Kidney glomerular epithelial cell (primary cell): Measurements from ENCODE around the gene DDX1.

Experiments
- DNase-seq: peaks from one replicate; lab custom pipeline; 2025; lab: John Stamatoyannopoulos, UW

The DDX1 gene

DNA sequence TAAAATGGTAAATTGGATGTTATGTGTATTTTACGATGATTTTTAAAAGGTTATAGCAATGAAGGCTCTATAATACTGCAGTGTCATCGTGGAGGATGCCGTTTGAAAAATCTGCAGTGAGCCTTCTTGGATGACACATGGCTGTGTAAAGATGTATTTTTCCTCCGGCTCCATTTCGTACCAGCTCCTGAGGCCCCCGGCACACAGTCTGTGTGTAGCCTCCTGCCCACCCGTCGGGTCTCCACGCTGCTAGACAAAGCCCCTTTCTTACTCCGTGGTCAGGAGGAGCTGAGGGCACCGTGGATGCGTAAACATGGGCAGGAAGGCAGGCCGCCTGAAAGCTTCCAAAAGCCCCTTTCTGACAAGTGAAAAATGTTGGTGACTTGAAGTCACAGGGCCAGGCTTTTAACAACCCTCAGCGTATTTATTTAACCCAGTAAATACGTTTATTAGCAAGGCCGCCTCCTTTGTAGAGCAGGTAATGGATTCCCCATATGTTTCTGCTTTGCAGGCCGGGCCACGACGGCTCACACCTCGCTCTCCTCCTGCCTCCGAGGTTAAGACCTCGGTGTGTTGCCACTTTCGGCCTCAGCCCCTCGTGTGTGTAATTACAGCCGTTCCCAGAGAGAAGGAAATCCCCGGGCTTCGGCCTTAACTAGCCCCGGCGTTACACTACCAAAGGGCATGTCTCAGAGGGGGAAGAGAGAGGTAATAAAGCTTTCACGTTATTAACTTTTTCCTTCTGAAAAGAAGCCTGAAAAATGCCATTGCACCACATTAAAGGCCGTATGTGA lies 72.8 kb downstream of the DDX1 start:
- no peak for DNase-seq

DNA sequence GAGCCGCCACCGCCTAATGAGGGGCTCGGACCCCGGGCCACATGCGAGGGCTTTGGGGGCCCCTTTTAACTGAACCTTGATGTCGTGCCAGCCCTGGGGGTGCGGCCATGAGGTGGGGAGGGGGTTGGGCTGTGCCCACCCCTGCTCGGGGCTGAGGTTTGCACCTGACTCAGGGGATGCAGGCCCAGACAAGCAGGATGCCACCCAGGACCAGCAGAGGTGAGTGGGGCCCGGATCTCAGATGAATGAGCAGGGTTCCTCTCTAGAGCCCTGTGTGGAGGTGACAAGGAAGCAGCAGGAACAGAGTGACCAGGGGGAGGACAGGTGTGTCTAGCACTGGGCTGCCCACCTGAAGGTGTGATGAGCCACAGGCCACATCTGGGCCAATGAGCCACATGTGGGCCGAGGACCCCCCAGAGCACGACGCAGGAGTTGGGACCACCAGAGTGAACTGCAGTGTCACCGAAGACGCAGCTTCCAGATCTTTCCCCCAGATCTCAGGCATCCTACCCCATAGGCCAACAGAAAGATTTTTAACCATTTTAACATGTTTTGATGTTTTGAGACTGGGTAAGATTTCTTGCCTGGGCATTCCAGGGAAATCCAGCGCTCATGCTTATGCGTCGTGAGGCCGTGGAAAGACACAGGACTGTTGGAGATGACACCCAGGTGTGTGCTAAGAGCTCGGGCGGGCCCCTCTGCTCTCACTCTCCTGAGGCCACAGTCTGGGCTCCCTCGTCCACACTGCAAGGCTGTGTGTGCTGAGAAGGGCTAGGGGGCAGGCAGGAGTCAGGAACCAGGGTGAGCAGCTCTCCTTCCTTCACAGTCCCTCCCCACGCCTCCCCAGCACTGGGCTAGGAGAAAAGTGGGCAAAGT lies 73.6 kb downstream of the DDX1 start:
- no peak for DNase-seq

DNA sequence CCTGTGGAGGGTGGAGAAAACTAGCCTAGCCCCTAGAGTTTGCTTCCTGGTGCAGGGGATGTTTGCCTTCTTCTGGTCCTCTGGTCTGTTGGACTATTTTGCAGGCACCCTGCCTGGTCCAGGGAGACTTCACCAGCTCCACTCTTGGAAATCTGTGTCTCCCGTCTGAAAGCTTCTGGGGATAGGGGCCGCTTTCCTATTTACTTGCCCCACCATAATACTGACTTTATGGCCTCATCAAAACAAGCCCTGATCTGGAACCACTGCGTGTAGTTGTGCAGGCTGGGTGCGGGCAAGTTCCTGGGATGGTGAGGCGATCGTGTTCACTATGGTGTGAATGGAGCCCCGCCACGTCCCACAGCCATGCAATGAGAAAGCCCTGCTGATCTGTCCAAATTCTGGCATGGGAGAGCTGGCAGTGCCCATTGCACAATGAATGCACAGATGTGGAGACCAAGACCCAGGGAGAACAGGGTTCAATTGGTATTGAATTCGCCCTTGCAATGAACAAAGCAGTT lies 74.3 kb downstream of the DDX1 start:
- no peak for DNase-seq

DNA sequence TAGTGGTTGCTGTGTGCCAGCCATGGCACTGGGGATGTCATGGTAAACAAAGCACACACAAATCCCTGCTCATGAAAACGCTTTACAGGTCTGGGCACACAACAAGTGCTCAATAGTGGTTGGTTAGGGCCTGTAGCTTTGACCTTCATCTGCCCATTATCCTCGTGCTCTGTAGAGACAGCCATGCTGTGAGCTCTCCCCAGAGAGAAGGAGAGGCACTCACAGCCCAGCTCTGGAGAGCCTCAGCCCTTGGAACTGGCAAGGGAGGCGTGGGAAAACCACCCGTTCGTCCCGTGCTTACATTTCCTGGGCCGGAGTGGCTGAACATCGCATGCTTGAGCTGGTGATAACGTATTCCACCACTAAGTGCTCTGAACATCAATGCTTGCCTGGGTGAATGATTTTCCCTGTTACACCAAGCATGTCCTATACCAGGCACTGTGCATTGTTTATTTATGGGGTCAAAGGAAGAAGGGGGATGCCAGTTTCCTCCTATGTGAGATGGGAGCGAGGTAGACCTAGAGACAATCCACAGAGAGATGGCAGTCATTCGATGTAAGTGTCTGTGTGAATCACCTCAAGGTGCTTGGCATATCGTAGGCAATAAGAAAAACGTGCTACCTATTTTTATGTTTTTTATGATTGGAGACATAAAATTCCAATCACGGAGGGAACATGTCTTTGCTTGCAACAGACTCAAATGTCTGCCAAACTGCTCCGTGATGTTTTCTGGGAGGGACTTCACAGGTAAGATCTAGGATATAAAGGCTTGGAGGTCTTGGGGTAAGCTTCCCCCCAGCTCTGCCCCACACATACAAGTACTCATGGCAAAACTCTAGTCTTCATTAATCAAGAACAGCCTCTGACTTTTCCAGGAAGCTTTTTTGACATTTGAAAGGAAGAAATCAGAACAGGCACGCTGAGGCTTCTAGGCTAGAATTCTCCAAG lies 75.5 kb downstream of the DDX1 start:
- peak; percentile 18 for DNase-seq

GRCh38 chr2:15667809-15668556 lies 76.3 kb downstream of the DDX1 start:
- peak; percentile 27 for DNase-seq

DNA sequence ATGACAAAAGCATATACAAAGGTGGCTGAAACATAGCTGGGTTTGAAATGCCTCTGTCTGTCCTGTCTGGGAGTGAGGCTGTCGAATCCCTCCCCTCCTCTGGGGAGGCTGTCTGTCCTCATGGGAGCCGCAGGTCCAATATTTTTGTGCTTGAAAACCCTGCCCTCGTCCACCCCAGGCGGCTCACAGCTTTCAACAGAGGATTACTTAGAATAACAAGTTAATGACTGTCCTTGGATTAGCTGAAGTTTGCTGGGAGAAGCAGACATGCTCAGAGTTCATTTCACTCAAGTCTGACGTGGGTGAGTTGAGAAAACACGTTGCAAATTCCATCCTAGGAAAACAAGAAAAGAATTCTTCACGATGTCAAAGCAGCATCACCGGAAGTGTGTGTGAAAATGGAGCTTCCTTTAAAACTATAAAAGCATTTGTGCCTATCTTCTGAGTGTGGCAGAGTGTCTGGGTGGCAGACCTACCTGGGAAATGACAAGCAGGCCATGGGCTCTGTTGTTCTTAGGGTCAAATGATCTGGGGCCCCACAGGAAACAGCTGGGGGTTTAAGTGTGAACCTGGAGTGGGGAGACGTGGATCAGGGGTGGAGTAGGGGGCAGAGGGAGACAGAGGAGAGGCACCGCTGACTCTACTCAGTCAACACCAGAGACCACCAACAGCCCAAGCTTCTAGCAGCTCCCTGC lies 77.1 kb downstream of the DDX1 start:
- peak; percentile 64 for DNase-seq

- no peak for DNase-seq
Measured at GRCh38 chr2:15669375-15669910, 77.8 kb downstream of the DDX1 start.

GRCh38 chr2:15670469-15670868 lies 78.8 kb downstream of the DDX1 start:
- no peak for DNase-seq

- no peak for DNase-seq
Measured at GRCh38 chr2:15670981-15671380, 79.3 kb downstream of the DDX1 start.

DNA sequence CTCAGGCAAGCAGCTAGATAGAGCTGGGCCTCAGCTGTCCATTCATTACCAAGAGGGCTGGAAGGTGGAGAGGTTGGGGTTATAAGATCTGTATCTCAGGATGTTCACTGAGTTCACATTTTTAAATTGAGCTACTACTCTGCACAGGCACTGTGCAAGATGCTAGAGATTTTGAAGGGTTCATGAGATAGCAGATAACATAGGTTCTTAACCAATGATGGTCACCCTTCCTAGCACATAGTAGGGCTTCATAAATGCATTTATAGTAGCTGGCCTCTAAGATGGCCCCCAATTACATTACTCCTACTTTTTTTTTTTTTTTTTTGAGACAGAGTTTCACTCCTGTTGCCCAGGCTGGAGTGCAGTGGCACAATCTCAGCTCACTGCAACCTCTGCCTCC lies 79.7 kb downstream of the DDX1 start:
- DNase-seq, result no peak

DNA sequence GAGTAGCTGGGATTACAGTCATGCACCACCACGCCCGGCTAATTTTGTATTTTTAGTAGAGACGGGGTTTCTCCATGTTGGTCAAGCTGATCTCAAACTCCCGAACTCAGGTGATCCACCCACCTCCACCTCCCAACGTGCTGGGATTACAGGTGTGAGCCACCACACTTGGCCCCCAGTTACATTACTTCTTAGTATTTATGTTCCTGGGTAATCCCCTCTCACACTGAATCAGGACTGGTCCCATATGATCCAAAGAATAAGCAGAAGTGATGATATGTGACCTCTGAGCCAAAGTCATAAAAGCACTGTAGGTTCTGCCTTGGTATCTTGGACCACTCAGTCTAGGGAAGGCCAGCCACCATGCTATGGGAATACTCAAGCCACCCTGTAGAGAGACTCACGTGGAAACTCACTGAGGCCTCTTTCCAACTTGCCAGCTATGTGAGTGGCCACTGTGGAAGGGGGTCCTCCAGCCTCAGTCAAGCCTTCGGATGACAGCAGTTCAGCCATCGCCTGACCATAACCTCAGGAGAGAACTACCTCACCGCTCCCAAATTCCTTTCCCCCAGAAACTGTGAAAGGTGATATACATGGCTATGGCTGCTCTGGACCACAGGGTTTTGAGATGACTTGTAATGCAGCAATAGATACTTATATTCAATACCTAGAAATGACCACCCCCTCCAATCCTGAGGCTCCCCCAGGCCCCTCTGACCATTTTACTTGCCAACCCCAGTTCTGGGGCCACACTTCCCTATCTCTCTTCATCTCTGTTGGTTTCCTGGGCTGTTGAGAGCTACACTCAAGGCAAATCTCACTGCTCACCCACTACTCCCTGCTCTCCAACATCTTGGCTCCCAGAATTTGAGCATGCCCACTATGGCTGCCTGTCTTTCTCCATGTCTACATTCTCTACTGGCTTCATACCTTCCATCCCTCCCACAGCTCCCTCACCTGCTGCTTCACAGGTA lies 80.5 kb downstream of the DDX1 start:
- DNase-seq, result no peak

DNA sequence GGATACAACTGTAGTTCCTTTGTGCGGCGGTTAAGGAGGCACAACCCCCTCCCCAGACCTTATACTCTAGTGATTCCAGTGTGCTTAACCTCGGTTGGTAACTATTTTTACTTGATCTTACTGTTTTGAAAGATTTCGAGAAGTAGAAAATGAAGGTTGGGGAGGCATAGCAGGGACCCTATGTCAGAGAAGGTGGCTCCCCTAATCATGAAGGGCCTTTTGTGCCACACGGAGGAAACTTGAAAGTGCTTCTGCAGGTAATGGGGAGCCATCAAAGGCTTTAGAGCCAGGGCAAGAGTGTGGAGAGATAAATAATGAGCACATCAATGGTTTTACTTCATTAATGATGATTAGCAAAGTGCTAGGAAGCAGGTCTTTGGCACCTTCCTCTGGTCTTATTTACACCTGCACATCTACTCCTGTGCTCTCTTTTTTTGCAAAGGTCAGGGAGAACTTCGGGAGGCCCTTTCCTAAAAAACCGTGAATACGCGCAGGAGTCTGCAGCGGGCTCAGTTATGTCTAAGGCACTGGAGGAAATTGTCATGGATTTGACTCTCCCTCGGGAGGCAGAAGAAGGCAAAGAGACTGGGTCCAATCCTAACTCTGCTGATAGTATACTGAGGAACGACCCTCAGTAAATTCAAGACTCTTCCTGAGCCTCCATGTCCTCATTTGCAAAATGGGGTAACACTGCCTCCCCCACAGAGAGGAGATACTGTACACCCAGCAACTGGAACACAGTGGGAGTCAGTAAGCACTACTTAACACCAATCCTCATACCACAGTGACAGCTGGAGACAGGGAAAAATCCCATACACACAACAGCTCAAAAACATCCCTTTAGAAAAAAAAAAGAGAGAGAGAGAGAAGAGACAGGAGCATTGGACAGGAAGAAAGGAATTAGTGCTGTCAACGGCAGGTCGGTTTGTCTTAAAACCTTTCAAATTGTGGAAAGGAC lies 81.6 kb downstream of the DDX1 start:
- no peak for DNase-seq

GRCh38 chr2:15673919-15674636 lies 82.4 kb downstream of the DDX1 start:
- DNase-seq, result peak; percentile 93

GRCh38 chr2:15674637-15675455 lies 83.2 kb downstream of the DDX1 start:
- peak; percentile 92 for DNase-seq

DNA sequence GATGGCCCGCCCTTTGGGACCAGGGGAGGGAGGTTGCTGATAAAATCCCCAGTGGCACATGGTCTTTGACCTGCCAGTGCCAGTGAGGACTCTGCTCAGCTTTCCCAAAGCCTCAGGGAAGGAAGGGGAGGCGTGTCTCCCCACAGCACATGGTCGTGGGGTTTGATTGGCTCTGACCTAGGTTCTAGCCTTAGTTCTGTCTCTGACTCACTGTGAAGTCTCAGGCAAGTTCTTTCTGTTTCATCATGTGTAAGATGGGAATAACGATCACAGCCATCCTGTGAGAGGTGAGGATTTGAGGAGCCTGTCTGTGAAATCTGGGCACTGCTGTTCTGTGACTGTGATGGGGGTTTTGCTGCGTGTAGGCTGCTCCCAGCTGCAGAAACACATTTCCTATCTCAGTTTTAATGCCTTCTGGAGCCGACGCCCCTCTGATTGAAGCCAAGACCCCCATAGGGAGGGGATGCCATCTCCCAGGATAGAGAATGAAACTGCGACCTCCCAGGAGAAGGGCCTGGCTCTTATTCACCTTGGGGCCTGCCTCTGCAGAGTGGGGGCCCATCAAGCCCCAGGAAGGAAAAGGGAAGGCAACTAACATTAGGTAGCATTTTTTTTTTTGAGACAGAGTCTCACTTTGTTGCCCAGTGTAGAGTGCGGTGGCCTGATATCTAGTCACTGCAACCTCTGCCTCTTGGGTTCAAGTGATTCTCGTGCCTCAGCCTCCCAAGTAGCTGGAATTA lies 84.0 kb downstream of the DDX1 start:
- DNase-seq, result peak; percentile 82
